NCI-H446 (cell line): ENCODE data around the gene TAS1R3.

Source experiments
- DNase-seq, 2 experiments: peaks; one replicate each; lab custom pipeline; 2025; lab: John Stamatoyannopoulos, UW

Gene TAS1R3

GRCh38 chr1:1371746-1372711 is 40.9 kb downstream of the TAS1R3 start:
- peak in 1 of 2 experiments; percentile 58 for DNase-seq

GRCh38 chr1:1373051-1373814 is 42.2 kb downstream of the TAS1R3 start:
- no peak for DNase-seq

- no peak for DNase-seq
Observed at GRCh38 chr1:1373815-1374588, 42.9 kb downstream of the TAS1R3 start.

- DNase-seq, result no peak
Observed at GRCh38 chr1:1374589-1374928, 43.5 kb downstream of the TAS1R3 start.

GRCh38 chr1:1374929-1375662 is 44.0 kb downstream of the TAS1R3 start, which contains the start of gene AURKAIP1:
TSS of gene AURKAIP1 (minus strand) at chr1:1375207. CDS start at chr1:1374756, 451 bp downstream.
- peak; percentile 99 to 100 for DNase-seq

- no peak for DNase-seq
Observed at GRCh38 chr1:1376551-1377226, 45.6 kb downstream of the TAS1R3 start.

- no peak for DNase-seq
Observed at GRCh38 chr1:1377540-1378205, 46.6 kb downstream of the TAS1R3 start.

- DNase-seq, result no peak
Observed at GRCh38 chr1:1380860-1381259, 49.8 kb downstream of the TAS1R3 start.

- DNase-seq, result no peak
Observed at GRCh38 chr1:1381294-1381693, 50.2 kb downstream of the TAS1R3 start.
